Pancreas (tissue), 10 donors: ENCODE data around the gene USP20. TPM values are rescaled to one million over a fixed set of nuclear protein-coding genes. Genes with fewer than 3 reads are reported as not detected.

Source experiments
- ATAC-seq, 4 donors: fragments of 200-7000 bp; cut with Tn5 transposase; one replicate each; pipeline versions ENCODE4 v1.8.0 to v1.9.1; 2020; ENCODE audit warnings: mild to moderate bottlenecking in 4 of 4, moderate library complexity in 4 of 4
- DNase-seq, 6 donors: peaks; one replicate each; pipeline ENCODE4 v3.0.0-alpha.2; 2020
- FAIRE-seq: peaks from 2 replicates; lab custom pipeline; 2012; peaks lifted over from hg19 to GRCh38; lab: Jason Lieb, UNC
- H3K27ac ChIP-seq, 4 donors: fragments of 200-600 bp; sonication (generic); 1 replicate in 3 of 4; 2 replicates in 1 of 4; pipeline versions ENCODE4 v1.5.0 to v1.8.0; 2020
- H3K27me3 ChIP-seq, 4 donors: fragments of 200-600 bp; one replicate each; pipeline ENCODE4 v1.8.0; 2021
- H3K36me3 ChIP-seq, 3 donors: fragments of 200-600 bp; sonication (generic) in 1 of 3; one replicate each; pipeline versions ENCODE4 v1.5.0 to v1.8.0; 2020 to 2021
- H3K4me1 ChIP-seq, 3 donors: fragments of 200-600 bp; one replicate each; pipeline ENCODE4 v1.8.0; 2021
- H3K4me3 ChIP-seq, 4 donors: fragments of 200-600 bp; sonication (generic) in 2 of 4; one replicate each; pipeline versions ENCODE4 v1.5.0 to v1.8.0; 2020 to 2021
- H3K9me3 ChIP-seq, 4 donors: fragments of 200-600 bp; one replicate each; pipeline ENCODE4 v1.8.0; 2021
- CTCF ChIP-seq, 4 donors: fragments of 200-600 bp; sonication (generic) in 3 of 4; IDR thresholded peaks; one replicate each; pipeline versions ENCODE4 v1.5.0 to v1.8.0; 2021; ENCODE audit warnings: antibody characterized with exemption in 4 of 4
- WGBS, 2 donors: extraction: QIAGEN DNeasy Blood & Tissue Kit; methylation state at CpG; one replicate each; pipeline ENCODE4 v1.1.7; 2013; 5-methylcytosine and 5-hydroxymethylcytosine counted together
- intact Hi-C, 3 donors: fragments of 100-400 bp; cut with DNase I; formaldehyde crosslinking; loops; one replicate each; pipeline versions ENCODE4 v1.11.1 to v1.14.2; 2022
- polyA plus RNA-seq, 2 donors: library from polyadenylated mRNA; stranded (reverse); fragments of 200-250 nt; gene quantifications; one replicate each; pipeline ENCODE4 v1.2.3, GENCODE V29; 2013
- total RNA-seq, 6 donors: library from RNA; stranded (reverse); fragmentation: NEBNext Ultra II Directional in 4 of 6; extraction: Animal tissue kit (Norgen Biotek cat#: 25700) in 4 of 6; gene quantifications; one replicate each; pipeline versions ENCODE4 v1.2.1 to v1.2.4, GENCODE V29; 2021 to 2023
- donor health status: healthy with polysubstance abuse.
- donor health status: DM: no; HTN: no; CAD: no; lungs with moderate emphysema.
- donor health status: DM: no; HTN: no; CAD: no.
- donor health status: control.
- donor health status: control.
- donor health status: Bipolar disorder and iron deficiency.
- donor health status: DM: yes; HTN: yes; CAD: no.
- donor health status: DM: no; HTN: no; CAD: no.
- donor health status: DM: no; HTN: no; CAD: no.
- donor health status: DM: yes; HTN: yes; CAD: no.

The USP20 gene
- total and polyA plus RNA-seq, 8 donors, result 9.7 to 54.8 (median 14.0) TPM

- H3K4me3 ChIP-seq, result peak overlapping the region; percentile 5 to 53 (median 34)
- TF ChIP-seq CTCF (IDR thresholded peaks at IDR 0.05), result no peak
- peaks cover 4 to 8% (median 6%) of the 10 kb centered on the region in 3 donors for H3K4me1 ChIP-seq
- peak in 5 of 6 donors; percentile 41 to 78 (median 56) for DNase-seq
- H3K36me3 ChIP-seq, result peaks cover 0 to 14% (median 0%) of the 10 kb centered on the region in 3 donors
- no peak for FAIRE-seq
- peak overlapping the region; percentile 23 to 74 (median 68) for H3K27ac ChIP-seq
- 15 to 16% methylated on average over 27 of the region's 27 CpGs for WGBS, 2 donors
- ATAC-seq, result peak; percentile 67 to 73 (median 68)
- no peaks in the 10 kb centered on the region for H3K9me3 ChIP-seq
- intact Hi-C loops, result loop anchor here in 1 of 3 donors (10.0 kb wide), 2 partner anchors 180 to 350 kb away; no protein-coding TSS in a partner anchor
- H3K27me3 ChIP-seq, result no peaks in the 10 kb centered on the region
Measured at GRCh38 chr9:129885018-129885669, 49.9 kb downstream of the USP20 start.

GRCh38 chr9:129885670-129886106 lies 50.4 kb downstream of the USP20 start:
- WGBS, 2 donors, result 0 to 2% methylated on average over 27 of the region's 27 CpGs
- no peak for FAIRE-seq
- H3K4me1 ChIP-seq, result peaks cover 4 to 8% (median 6%) of the 10 kb centered on the region in 3 donors

GRCh38 chr9:129886226-129887174 lies 51.2 kb downstream of the USP20 start:
- no peak for ATAC-seq
- no peaks in the 10 kb centered on the region for H3K9me3 ChIP-seq
- peaks cover 0 to under 1% (median 0%) of the 10 kb centered on the region in 3 donors for H3K36me3 ChIP-seq
- DNase-seq, result peak in 1 of 6 donors; percentile 26
- peaks cover 4 to 8% (median 6%) of the 10 kb centered on the region in 3 donors for H3K4me1 ChIP-seq
- H3K27me3 ChIP-seq, result no peaks in the 10 kb centered on the region
- peak overlapping the region; percentile 5 to 53 (median 34) for H3K4me3 ChIP-seq
- TF ChIP-seq CTCF (IDR thresholded peaks at IDR 0.05), result no peak
- FAIRE-seq, result no peak
- intact Hi-C loops, result loop anchor here in 1 of 3 donors (10.0 kb wide), 2 partner anchors 178 to 348 kb away; no protein-coding TSS in a partner anchor
- WGBS, 2 donors, result 65 to 70% methylated on average over 20 of the region's 20 CpGs
- peak overlapping the region; percentile 23 to 74 (median 68) for H3K27ac ChIP-seq

More at GRCh38 chr9:129885670-129886106, 50.4 kb downstream of the USP20 start:
- H3K36me3 ChIP-seq, result peaks cover 0 to 8% (median 0%) of the 10 kb centered on the region in 3 donors
- peak overlapping the region; percentile 5 to 53 (median 34) for H3K4me3 ChIP-seq
- DNase-seq (peak; percentile 87 to 96 (median 94)), ATAC-seq (peak; percentile 90 to 94 (median 90))
- no peaks in the 10 kb centered on the region for H3K27me3 ChIP-seq
- peak; percentile 77 to 94 (median 90) for TF ChIP-seq CTCF (IDR thresholded peaks at IDR 0.05)
- intact Hi-C loops, result loop anchor here in 1 of 3 donors (10.0 kb wide), 2 partner anchors 179 to 349 kb away; no protein-coding TSS in a partner anchor
- H3K9me3 ChIP-seq, result no peaks in the 10 kb centered on the region
- H3K27ac ChIP-seq, result peak overlapping the region; percentile 23 to 74 (median 68)

- no peaks in the 10 kb centered on the region for H3K36me3 ChIP-seq
- peak overlapping the region in 1 of 4 donors; percentile 12 for H3K4me3 ChIP-seq
- no peaks in the 10 kb centered on the region for H3K27me3 ChIP-seq
- no peaks in the 10 kb centered on the region for H3K9me3 ChIP-seq
- DNase-seq (no peak), ATAC-seq (no peak), FAIRE-seq (no peak)
- TF ChIP-seq CTCF (IDR thresholded peaks at IDR 0.05), result no peak
- intact Hi-C loops, result loop anchor here in 1 of 3 donors (10.0 kb wide), 2 partner anchors 177 to 347 kb away; no protein-coding TSS in a partner anchor
- 73 to 76% methylated on average over 27 of the region's 27 CpGs for WGBS, 2 donors
- H3K27ac ChIP-seq, result peak overlapping the region in 2 of 4 donors; percentile 6 to 39
- H3K4me1 ChIP-seq, result peaks cover 4 to 8% (median 6%) of the 10 kb centered on the region in 3 donors
Measured at GRCh38 chr9:129887334-129888292, 52.4 kb downstream of the USP20 start.
